GM19240 (cell line): ENCODE data around the gene PCDHB2.
"Not testable (repeated sequence)": the region's sequence is repeated elsewhere in the genome, so short reads cannot be mapped to it uniquely, and the experiment has no call there.

ENCODE experiments used
- DNase-seq: peaks from one replicate; pipeline ENCODE4 v3.0.0; 2011; ENCODE audit warnings: low spot score; ENCODE audit not compliant: insufficient read length

PCDHB2 gene

GRCh38 chr5:141094481-141095262 is at the start of gene PCDHB2:
TSS of gene PCDHB2 (plus strand) at chr5:141094615. CDS start at chr5:141094791, 176 bp downstream.
- DNase-seq: no peak

- DNase-seq: no peak
These were observed 43.5 kb upstream of the PCDHB2 start, which contains the start of gene PCDHB1 for GRCh38 chr5:141050622-141051520. TSS of gene PCDHB1 (plus strand) at chr5:141051374. CDS start at chr5:141051471, 97 bp downstream.

- DNase-seq: no peak
These were observed 42.9 kb upstream of the PCDHB2 start for GRCh38 chr5:141051521-141051866.

GRCh38 chr5:141077826-141078225 is 16.6 kb upstream of the PCDHB2 start:
- no peak for DNase-seq

- no peak for DNase-seq
These were observed 12.2 kb upstream of the PCDHB2 start for GRCh38 chr5:141082228-141082627.

GRCh38 chr5:141084487-141084989 is 9.9 kb upstream of the PCDHB2 start:
- no peak for DNase-seq

GRCh38 chr5:141095263-141095641 is 837 bp downstream of the PCDHB2 start:
- no peak for DNase-seq

- not testable (repeated sequence) for DNase-seq
These were observed 1.8 kb downstream of the PCDHB2 start for GRCh38 chr5:141096181-141096580.

- DNase-seq: not testable (repeated sequence)
These were observed 2.2 kb downstream of the PCDHB2 start for GRCh38 chr5:141096586-141096985.

GRCh38 chr5:141100243-141100805 is 5.9 kb downstream of the PCDHB2 start, which contains the start of gene PCDHB3:
TSS of gene PCDHB3 (plus strand) at chr5:141100473. CDS start at chr5:141100650, 177 bp downstream.
- no peak for DNase-seq

GRCh38 chr5:141101059-141101458 is 6.6 kb downstream of the PCDHB2 start:
- no peak for DNase-seq

GRCh38 chr5:141102070-141102469 is 7.7 kb downstream of the PCDHB2 start:
- not testable (repeated sequence) for DNase-seq

- DNase-seq: not testable (repeated sequence)
These were observed 8.1 kb downstream of the PCDHB2 start for GRCh38 chr5:141102471-141102870.

GRCh38 chr5:141105350-141105749 is 10.9 kb downstream of the PCDHB2 start:
- no peak for DNase-seq

- no peak for DNase-seq
These were observed 24.8 kb downstream of the PCDHB2 start for GRCh38 chr5:141119250-141119649.

- no peak for DNase-seq
These were observed 27.1 kb downstream of the PCDHB2 start, which contains the start of gene PCDHB4 for GRCh38 chr5:141121563-141121962. TSS of gene PCDHB4 (plus strand) at chr5:141121818. CDS start at chr5:141121999, 181 bp downstream.

- no peak for DNase-seq
These were observed 27.6 kb downstream of the PCDHB2 start for GRCh38 chr5:141121985-141122384.

- not testable (repeated sequence) for DNase-seq
These were observed 29.2 kb downstream of the PCDHB2 start for GRCh38 chr5:141123396-141124135.

GRCh38 chr5:141127305-141127704 is 32.9 kb downstream of the PCDHB2 start:
- no peak for DNase-seq

- no peak for DNase-seq
These were observed 40.8 kb downstream of the PCDHB2 start, which contains the start of gene PCDHB5 for GRCh38 chr5:141135030-141135717. TSS of gene PCDHB5 (plus strand) at chr5:141135206. CDS start at chr5:141135435, 229 bp downstream.
